NCI-H2107 (cell line): ENCODE results near the gene RNASE12.
A peak's percentile ranks its signal among the peaks of the same experiment; 100 is the strongest.
"Not testable (repeated sequence)": the region's sequence is repeated elsewhere in the genome, so short reads cannot be mapped to it uniquely, and the experiment has no call there.

Source experiments
- DNase-seq: peaks from one replicate; lab custom pipeline; 2025; lab: John Stamatoyannopoulos, UW

RNASE12 gene

DNA sequence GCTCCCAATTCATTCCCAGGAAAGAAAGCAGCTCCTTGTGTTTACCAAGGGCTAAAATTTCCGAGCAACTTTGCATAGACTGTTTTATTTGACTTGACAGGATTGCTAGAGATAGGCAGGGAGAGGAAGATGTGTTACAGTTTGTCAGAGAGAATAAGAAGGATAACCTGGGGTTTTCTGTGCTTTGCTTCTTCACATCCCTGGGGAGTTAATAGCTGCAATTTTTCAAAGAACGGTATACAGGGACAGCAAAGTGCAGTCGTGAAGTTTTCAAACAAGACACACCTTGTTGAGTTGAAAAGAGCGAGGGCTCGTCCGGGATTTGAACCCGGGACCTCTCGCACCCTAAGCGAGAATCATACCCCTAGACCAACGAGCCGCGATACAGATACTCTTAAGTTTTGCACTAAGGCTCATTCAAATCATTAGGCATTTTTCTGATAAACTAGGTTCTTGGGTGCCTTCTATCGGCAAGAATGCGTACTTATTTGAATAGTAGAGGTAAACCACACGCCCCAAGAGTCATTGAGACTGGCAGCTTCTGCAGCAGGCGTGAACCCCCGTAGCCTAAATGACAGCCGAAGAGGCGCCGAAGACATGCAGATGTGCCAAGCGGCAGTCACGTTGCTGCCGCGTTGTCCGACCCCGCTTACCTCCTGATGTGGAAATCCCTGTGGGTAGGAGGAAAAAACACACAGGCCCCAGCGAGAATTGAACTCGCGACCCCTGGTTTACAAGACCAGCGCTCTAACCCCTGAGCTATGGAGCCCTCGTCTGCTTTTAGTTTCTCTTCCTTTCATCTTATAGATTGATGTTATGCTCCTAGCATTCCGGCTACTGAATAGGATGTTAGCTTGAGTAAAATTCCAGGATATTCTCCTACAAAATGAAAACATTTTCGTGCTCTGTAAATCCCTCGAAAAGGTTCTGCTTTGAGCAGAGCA, 22.2 kb upstream of the RNASE12 start:
- DNase-seq: peak; percentile 95

DNA sequence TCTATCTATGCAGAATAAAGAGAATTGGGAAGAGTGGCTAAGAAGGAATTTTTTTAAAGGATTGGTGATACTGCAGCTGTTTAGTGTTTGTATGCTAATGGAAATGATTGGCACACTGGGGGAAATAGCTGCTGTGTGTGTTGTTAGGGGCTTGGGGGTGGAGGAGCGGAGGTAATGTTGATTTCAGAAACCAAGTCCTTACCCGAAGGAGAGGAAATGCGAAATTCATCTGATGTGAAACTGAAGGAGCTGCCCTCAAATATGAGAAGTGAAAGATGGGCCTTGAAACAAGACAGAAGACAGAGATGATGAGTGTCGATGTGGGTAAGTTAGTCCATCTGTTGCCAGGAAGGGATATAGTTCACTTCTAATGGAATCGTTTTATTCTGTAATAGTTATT, 21.2 kb upstream of the RNASE12 start:
- no peak for DNase-seq

DNA sequence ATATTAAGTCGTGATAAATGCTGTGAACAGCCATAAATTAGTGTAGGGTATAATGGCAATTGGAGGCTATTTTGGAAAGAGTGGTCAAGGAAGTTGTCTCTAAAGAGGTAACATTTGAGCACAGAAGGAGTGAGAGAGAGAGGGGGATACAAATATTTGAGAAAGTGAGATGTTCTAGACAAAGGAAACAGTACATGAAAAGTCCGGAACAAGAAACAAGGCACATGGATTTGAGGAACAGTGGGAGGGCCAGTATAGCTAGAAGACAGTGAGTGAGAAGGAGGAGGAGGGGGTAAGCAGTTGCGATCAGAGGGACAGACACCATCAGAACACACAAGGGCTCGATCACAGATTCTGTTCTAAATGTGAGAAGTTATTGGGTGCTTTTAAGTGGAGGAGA, 20.1 kb upstream of the RNASE12 start:
- DNase-seq: no peak

DNA sequence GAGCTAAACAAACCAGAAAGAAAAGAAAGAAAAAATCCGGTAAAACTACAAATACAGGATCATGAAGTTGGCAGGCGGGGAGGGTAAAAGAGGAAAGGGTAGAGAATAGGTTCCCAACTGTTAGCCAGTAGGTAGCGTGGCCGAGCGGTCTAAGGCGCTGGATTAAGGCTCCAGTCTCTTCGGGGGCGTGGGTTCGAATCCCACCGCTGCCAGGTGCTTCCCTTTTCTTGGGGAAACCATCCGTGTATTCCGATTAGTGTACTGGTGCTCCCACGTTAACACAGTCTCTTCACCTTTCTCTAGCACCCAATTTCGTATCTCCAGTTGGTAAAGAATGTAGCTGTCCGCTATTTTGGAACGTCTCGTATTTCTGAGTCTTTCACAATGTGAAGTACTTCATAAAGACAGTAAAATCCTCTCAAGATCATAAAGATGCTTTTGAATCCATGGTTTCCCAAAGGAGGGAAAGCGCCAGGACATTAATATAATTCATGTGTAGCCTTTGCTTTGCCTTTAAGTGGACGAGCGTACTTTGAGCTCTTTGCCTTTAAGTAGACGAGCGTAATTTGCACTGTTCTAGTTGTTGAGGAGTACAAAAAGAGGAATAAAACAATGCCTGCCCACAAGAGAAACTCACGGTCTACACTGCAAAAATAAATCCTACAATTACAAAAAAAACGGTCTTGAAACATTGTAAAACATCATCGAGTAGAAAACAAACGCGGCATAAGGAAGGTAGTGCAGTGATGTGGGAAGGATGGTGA, 19.0 kb upstream of the RNASE12 start:
- DNase-seq: peak; percentile 71

DNA sequence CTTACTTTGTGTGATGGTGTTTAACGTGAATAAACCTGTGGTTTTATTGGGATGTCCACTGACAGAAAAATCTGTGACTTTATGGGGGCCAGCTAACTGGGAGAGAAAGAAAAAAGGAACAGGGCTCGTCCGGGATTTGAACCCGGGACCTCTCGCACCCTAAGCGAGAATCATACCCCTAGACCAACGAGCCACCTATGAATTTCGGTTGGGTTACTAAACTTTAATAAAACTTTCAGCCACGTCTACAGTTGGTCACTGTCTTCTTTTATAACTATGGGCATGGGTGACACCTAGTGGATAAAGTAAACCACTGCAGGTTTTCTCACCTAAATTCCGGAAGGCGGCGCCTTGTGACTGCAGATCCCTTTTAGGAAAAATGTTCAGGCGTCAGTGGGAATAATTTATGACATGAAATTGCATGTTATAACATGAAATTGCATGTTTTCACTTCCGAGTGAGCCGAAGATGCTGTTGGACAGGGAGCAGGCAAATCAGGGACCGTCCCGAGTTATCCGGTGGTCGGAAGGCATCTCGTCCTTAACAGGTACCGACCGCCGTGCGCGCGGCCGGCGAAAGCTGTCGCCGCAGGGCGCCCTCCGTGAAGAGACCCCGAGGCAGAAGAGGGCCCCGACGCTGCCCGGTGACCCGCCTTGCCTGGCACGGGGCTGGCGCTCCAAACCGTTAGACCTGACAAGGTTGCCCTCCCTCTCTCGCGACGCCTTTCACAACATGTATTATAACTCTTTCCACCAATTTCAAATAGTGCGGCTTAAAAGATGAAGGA, 18.2 kb upstream of the RNASE12 start:
- DNase-seq: peak; percentile 77

DNA sequence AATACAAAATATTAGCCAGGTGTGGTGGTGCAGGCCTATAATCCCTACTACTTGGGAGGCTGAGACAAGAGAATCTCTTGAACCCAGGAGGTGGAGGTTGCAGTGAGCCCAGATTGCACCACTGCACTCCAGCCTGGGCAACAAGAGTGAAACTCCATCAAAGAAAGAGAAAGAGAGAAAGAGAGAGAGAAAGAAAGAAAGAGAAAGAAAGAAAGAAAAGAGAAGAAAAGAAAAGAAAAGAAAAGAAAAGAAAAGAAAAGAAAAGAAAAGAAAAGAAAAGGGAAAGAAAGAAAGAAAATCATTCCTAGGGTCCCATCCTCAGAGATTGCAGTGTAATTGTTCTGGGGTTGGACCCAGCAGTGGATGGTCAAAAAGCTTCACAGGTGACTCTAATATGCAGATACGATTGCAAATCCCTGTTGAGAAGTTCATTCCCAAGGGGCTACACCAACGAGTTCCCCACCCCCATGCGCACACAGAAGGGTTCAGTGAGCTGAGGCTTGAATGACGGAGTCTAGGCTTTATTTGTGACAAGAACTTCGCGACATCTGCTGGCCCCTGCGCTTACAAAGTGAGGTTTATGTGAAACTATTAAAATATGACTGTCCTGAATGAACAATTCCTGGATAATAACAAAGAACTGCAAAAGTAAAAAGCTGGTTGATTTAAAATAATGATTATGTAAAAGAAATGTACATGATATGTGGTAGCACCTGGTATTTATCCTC, 17.4 kb upstream of the RNASE12 start:
- DNase-seq: no peak

DNA sequence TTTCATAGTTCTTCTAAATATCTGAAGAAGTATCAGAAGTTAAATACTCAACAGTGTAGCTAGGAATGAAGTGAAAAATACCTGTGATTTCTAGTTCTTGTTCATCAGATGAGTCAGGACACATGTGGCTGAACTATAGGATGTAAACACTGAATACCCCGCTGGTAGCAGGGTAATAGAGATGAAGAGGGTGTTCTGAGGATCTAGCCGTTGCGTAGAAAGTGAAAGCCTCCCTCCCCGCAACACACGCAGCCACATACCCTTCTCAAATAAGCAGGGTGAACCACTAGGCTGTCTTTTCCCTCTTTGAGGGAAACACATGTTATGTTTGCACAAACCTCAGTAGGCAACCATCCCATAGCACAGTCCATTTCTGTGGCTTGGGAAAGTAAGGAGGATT, 16.4 kb upstream of the RNASE12 start:
- no peak for DNase-seq

DNA sequence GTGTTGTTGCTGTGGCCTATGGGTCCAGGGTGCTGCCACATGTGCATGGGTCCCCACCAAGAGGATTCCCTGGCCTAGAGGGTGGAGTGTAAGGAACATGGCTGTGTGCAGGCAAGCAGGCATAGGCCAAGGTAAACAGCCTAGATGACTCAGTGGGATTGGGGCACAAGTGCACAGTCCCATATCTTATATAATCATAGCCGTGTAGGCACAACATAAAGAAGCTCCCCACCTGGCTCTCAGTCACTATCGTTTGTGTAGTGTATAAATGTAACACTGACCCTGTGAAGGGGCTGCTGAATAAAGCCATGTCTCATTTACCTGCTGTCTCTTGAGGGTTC, 15.7 kb upstream of the RNASE12 start:
- DNase-seq: no peak

DNA sequence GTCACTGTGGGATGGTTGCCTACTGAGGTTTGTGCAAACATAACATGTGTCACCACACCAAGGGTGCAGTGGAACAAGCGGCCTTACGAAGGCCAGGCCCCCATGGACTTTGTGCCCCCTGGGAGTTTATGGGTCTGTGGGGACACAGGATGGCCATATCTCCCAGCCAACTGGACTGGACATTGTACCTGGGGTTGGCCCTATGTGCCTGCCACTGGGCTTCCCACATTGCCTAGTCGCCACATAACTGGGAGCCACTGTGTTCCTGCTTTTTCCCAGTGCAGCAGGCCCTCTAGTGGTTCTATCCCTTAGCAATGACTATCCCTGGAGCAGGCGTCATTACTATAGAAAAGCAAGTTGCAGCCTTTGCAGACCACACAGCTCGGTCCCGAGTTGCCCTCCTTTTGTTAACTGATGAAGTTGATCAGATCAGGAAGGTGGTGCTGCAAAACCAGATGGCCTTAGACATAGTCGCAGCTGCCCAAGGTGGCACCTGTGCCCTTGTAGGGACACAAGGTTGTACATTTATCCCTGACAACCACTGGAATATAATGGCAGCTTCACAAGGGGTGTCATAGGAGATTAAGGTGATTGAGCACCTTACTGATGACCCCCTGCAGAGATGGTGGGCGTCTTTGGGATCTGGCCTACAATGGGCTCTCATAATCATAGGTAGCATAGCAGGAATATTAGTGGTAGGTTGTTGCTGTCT, 15.2 kb upstream of the RNASE12 start:
- peak; percentile 21 for DNase-seq

DNA sequence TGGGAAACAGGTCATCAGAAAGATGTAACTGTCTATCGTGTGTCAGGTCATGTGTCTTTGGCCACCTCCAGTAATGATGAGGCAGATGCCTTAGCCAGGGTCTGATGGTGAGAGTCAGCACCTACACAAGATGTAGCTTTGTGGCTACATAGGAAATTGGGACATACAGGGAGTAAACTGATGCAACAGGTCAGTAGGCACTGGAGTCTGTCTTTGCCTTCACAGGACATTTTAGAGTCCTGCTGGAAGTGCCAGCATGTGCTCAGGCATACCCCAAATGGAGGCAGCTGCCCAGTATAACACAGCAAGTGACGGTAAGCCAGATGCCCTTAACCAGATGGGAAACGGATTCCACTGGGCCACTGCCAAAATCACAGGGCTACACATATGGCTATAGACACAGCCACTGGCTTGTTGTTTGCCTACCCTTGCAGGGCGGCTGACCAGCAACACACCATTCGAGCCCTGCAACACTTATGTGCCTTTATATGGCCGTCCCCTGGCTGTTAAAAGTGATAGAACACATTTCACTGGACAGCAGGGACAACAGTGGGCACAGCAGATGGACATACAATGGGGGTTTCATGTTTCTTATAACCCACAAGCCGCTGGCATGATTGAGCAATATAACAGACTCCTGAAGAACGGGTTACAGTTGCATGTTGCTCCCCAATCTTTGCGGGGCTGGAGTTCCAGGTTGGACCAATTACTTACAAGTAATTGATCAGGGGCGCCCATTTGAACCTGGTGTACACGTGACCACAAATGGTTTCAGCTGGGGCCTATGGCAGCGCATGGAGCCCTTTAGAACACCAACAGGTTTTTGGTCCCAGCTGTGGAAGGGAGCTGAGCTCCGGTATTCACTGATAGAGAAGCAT, 12.9 kb upstream of the RNASE12 start:
- DNase-seq: no peak

DNA sequence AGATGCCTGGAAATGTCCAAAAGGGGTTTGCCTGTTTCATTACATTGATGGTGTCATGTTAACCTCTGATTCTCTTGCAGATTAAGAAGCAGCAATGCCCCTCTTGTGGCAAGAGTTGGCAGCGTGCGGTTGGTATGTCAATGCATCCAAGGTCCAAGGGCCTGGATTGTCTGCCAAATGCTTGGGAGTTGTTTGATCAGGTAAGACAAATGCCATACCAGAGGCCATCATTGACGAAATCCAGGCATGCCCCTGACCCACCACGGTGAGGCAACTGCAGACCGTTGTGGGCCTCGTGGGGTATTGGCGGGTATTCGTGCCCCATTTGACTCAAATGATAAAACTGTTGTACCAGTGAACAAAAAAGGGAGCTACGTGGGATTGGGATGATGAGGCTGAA, 11.4 kb upstream of the RNASE12 start:
- no peak for DNase-seq

DNA sequence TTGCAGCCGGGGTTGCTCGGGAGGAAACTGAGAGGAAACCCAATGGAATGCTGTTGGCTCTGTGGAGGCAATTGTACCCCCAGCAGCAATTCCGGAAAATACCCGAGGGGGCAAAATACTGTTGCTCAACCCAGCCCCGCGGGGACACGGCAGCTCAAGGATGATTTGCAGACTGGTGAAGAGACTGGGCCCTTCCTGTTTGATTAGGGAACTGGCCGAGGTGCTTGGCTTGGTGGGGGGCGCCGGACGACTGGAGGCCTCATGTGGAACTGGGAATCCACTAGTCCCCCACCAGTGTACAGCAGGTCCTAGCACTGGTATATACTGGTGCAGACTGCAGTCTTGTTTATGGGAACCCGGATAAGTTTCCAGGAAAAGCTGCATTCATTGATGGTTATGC, 10.3 kb upstream of the RNASE12 start:
- DNase-seq: no peak

DNA sequence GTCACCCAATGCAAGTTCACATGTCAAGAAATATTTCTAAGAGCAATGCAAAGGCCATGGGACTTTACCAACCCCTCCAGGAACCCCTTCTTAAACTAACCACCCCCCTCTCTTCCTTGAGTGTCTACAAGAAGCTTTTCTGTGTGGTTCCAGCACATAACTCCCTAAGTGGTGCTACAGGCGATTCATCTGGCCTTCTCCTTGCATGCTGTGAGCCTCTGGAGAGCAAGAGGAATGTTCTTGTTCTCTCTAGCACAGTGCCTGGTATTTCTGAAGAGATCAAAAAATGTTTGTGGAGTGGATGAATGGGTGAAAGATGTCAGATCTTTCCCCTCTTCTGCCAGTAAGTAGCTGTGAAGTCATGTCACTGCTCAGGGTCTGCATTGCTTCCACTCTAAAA, 5.9 kb upstream of the RNASE12 start:
- DNase-seq: no peak

DNA sequence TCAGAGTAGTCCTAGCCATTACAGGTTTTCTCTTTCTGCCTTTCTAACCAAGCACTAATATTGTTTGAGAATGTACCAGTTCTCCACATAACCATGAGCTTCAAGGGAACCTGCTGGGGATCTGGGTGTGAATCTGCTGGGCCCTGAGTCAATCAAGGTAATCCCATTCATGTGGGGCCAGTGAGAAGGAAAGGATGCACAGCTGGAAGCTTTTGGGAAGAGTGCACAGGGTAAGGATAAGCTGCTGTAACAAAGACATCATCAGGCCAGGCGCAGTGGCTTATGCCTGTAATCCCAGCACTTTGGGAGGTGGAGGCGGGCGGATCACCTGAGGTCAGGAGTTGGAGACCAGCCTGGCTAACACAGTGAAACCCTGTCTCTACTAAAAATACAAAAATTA, 4.5 kb upstream of the RNASE12 start:
- DNase-seq: not testable (repeated sequence)

DNA sequence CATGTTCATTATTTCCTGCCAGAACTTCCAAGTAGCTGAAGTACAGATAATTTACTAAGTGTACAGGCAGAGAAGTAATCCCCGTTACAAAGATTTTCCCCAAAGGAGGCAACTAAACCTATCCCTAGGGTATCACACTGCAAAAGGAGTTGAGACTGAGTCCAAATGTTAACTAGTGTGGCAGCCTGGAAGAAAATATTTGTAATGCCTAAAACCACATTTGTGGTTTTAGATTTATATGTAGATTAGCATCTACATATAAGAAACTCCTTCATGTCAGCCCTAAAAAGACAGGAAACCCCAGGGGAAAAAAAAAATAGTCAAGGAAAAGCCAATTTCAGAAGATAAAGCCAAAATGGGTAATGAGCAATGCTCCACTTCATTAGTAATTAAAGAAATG, 1.4 kb upstream of the RNASE12 start:
- DNase-seq: no peak

DNA sequence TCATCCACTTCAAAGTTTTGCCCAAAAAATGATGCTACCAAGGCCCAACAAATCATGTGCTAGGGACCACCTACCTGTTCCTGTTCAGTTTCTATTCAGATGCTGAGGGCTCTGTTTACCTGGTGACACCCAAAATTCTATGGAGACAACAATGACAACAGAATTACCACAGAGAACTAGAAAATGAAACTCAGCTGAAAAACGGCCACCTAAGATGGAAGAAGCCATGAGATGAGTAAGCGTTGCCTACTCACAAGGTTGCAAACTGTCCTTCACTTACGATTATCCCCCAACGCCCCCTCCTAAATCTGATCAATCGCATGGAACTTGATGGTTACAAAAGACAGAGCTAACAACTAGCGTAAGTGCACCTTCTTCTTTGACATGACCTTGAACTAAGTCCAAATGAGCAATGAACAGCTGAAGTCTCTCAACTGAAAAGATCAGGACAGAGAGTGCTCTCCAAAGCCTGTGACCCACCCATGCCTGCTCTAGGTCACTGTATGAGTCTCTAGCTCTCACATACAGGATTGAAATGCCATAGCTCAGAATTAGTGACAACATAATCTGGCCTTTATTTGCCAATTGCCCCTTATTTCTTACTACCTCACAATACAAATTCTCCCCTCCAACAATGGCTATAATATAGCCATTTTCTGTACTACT, 3.6 kb downstream of the RNASE12 start, which contains the start of gene RNASE11:
RNASE11 (minus strand) TSS at position 513 of the 666 bp plus-strand sequence.
- DNase-seq: no peak

DNA sequence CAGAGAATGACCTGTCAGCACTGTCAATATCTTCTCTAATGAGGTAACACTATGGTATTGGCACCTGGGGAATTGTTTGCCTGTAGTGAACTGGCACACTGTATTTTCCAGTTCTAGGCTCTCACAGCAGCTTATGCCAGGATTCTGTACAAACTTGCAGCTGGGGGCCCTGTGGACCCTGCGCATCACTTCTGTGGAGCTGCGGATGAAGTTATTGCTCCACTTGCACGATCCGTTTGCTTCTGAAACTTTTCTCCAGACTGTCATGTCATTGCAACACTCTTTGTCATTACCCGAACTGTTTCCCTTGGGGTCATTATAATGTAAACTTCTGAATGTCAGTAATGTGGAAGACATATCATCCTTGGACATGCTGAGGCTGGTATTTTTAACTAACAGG, 7.3 kb downstream of the RNASE12 start:
- DNase-seq: no peak

DNA sequence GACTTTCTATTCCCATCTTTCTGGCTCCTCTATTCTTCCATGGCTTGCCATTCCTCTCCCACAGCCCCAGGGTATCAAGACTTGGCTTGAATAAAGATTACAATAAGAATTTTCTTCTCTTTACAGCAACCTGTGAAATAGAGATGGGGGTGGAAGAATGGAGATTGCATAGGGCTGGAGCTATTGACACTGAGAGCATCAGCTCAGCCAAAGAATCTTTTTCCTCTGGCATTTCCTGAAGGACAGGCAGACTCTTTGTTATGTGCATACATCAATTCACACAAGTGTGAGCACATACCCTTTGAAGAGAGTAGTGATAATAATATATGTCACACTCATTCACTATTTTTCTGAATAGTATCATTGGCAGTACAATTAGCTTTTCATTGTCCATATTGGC, 8.0 kb downstream of the RNASE12 start:
- DNase-seq: no peak

DNA sequence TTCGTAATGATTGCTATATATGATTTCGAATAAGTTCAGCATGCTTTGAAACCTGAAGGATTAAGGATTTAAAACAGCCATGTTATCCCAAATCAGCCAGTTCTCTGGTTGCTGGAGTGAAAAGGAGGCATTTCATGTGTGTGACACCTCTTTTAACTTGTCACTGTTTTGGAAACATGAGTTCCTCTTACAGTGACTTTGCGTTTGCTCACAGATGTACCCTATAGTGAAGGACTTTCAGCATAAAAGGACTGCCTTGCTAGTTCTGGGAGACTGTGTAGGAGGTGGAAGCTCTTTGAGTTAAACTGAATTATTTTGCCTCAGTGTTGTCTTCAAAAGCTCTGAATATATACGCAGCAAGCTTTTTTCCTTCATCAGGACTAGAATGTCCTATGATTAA, 10.9 kb downstream of the RNASE12 start:
- no peak for DNase-seq
